HCT116 (cell line): ENCODE data around the gene GPC5. TPM values are rescaled to one million over a fixed set of nuclear protein-coding genes. Genes with fewer than 3 reads are reported as not detected.
"Not testable (repeated sequence)": the region's sequence is repeated elsewhere in the genome, so short reads cannot be mapped to it uniquely, and the experiment has no call there.

ENCODE experiments used
- ATAC-seq: fragments of 200-7000 bp; cut with Tn5 transposase; 2 replicates; pipeline ENCODE4 v1.9.1; 2020; ENCODE audit warnings: mild to moderate bottlenecking, moderate library complexity
- BruUV-seq: library from RNA; stranded (reverse); fragments of 400-500 nt; replicated peaks from 2 replicates; lab custom pipeline; 2021; lab: Mats Ljungman, UMichigan
- CTCF ChIA-PET: fragments of 300-600 bp; sonication (Branson Sonifier 250); formaldehyde crosslinking; loops from one replicate; lab custom pipeline; 2021; ENCODE audit warnings: antibody characterized with exemption; lab: Charles Lee
- POLR2A ChIA-PET: fragments of 300-600, 350-600 bp; sonication (Branson Sonifier 250); formaldehyde crosslinking; loops from one replicate; lab custom pipeline; 2021; ENCODE audit warnings: antibody characterized with exemption; lab: Charles Lee
- RAD21 ChIA-PET, 2 experiments: fragments of 300-600 bp; sonication (Branson Sonifier 250); formaldehyde crosslinking; loops; one replicate each; lab custom pipeline; 2023; ENCODE audit warnings: low total read pairs in 2 of 2; ENCODE audit not compliant: uncharacterized antibody in 2 of 2, unreplicated experiment in 2 of 2, low non-redundant PET in 1 of 2; lab: Charles Lee
- DNase-seq: peaks from one replicate; pipeline ENCODE4 v3.0.0-alpha.2; 2010; ENCODE audit warnings: low read depth, low spot score
- H2AFZ ChIP-seq: fragments of 200-600 bp; shearing (Covaris generic), sonication (generic); 2 replicates; pipeline ENCODE4 v1.6.1; 2017; ENCODE audit warnings: low read depth, mixed run types, mixed read lengths, antibody characterized with exemption, low read length; ENCODE audit not compliant: poor library complexity, severe bottlenecking
- H3K27ac ChIP-seq: 2 replicates; pipeline ENCODE4 v1.5.1; 2012; ENCODE audit warnings: low read depth, low read length
- H3K27me3 ChIP-seq: fragments of 200-600 bp; sonication (generic); 2 replicates; pipeline ENCODE4 v1.6.1; 2016; ENCODE audit warnings: mixed run types, low read length, mixed read lengths; ENCODE audit not compliant: insufficient read depth
- H3K36me3 ChIP-seq, 2 experiments: fragments of 200-500 bp in 1 of 2; fragments of 200-600 bp in 1 of 2; sonication (Bioruptor generic) in 1 of 2; sonication (generic) in 1 of 2; 2 replicates each; pipeline versions ENCODE4 v1.5.1 to v1.6.1; 2014 to 2016; ENCODE audit warnings: low read length in 2 of 2, inconsistent platforms in 1 of 2, mixed read lengths in 1 of 2, mixed run types in 1 of 2; ENCODE audit not compliant: insufficient read depth in 2 of 2, control insufficient read depth in 1 of 2
- H3K4me1 ChIP-seq, 2 experiments: fragments of 200-600 bp in 1 of 2; sonication (generic) in 1 of 2; 2 replicates each; pipeline versions ENCODE4 v1.5.1 to v1.6.1; 2012 to 2017; ENCODE audit warnings: low read length in 2 of 2, inconsistent platforms in 1 of 2, mild to moderate bottlenecking in 1 of 2, mixed read lengths in 1 of 2, mixed run types in 1 of 2, moderate library complexity in 1 of 2; ENCODE audit not compliant: insufficient read depth in 2 of 2, control insufficient read depth in 1 of 2
- H3K4me2 ChIP-seq: fragments of 200-600 bp; sonication (generic); 2 replicates; pipeline ENCODE4 v1.6.1; 2017; ENCODE audit warnings: mixed run types, low read length, mixed read lengths
- H3K4me3 ChIP-seq, 2 experiments: fragments of 200-600 bp in 1 of 2; sonication (generic) in 1 of 2; replicated peaks in 1 of 2; 2 replicates each; pipeline ENCODE4 v1.5.1; 2011 to 2016; ENCODE audit warnings: low read length in 2 of 2, control low read depth in 1 of 2, low read depth in 1 of 2, mild to moderate bottlenecking in 1 of 2, mixed read lengths in 1 of 2, mixed run types in 1 of 2
- H3K79me2 ChIP-seq: fragments of 200-600 bp; sonication (generic); 2 replicates; pipeline ENCODE4 v1.6.1; 2017; ENCODE audit warnings: mild to moderate bottlenecking, mixed run types, low read length, moderate library complexity, mixed read lengths; ENCODE audit not compliant: insufficient read depth
- H3K9ac ChIP-seq: fragments of 200-600 bp; sonication (generic); 2 replicates; pipeline ENCODE4 v1.6.1; 2016; ENCODE audit warnings: low read length, mixed read lengths
- H3K9me2 ChIP-seq: fragments of 200-600 bp; sonication (generic), shearing (Covaris generic); 2 replicates; pipeline ENCODE4 v1.6.1; 2017; ENCODE audit warnings: mixed run types, mild to moderate bottlenecking, moderate library complexity; ENCODE audit not compliant: insufficient read depth
- H3K9me3 ChIP-seq, 2 experiments: fragments of 200-500 bp in 1 of 2; fragments of 200-600 bp in 1 of 2; sonication (Bioruptor generic) in 1 of 2; sonication (generic) in 1 of 2; 2 replicates each; pipeline ENCODE4 v1.6.1; 2014 to 2017; ENCODE audit warnings: low read length in 2 of 2, mixed read lengths in 2 of 2, inconsistent platforms in 1 of 2, low read depth in 1 of 2, mild to moderate bottlenecking in 1 of 2, mixed run types in 1 of 2, moderate library complexity in 1 of 2; ENCODE audit not compliant: control insufficient read depth in 1 of 2, insufficient read depth in 1 of 2
- H4K20me1 ChIP-seq: fragments of 200-600 bp; sonication (generic), shearing (Covaris generic); 2 replicates; pipeline ENCODE4 v1.6.1; 2017; ENCODE audit warnings: mixed run types, mild to moderate bottlenecking, moderate library complexity; ENCODE audit not compliant: insufficient read depth
- EZH2 ChIP-seq: fragments of 200-600 bp; sonication (generic); IDR thresholded peaks from 2 replicates; pipeline ENCODE4 v1.6.1; 2017; ENCODE audit warnings: antibody characterized with exemption, mixed run types
- FOSL1 ChIP-seq: IDR thresholded peaks from 2 replicates; pipeline ENCODE4 v1.6.1; 2012; ENCODE audit warnings: low read depth
- JUND ChIP-seq: IDR thresholded peaks from 2 replicates; pipeline ENCODE4 v1.6.1; 2012
- RAD21 ChIP-seq: IDR thresholded peaks from 2 replicates; pipeline ENCODE4 v1.6.1; 2012; ENCODE audit warnings: low read depth, mild to moderate bottlenecking
- SIN3A ChIP-seq: IDR thresholded peaks from 2 replicates; pipeline ENCODE4 v1.6.1; 2012; ENCODE audit warnings: low read depth
- SRF ChIP-seq: IDR thresholded peaks from 2 replicates; pipeline ENCODE4 v1.6.1; 2012; ENCODE audit warnings: low read depth
- ZFX ChIP-seq: fragments of 450-650 bp; IDR thresholded peaks from 2 replicates; pipeline ENCODE4 v1.6.1; 2017
- intact Hi-C: fragments of 100-400 bp; cut with micrococcal nuclease; formaldehyde crosslinking; loops from 2 replicates; pipeline ENCODE4 v1.10.0; 2022
- total RNA-seq: library from RNA; stranded (reverse); gene quantifications from one replicate; pipeline ENCODE4 v1.2.1, GENCODE V29; 2021; ENCODE audit not compliant: unreplicated experiment
- TF ChIP-seq, protein P1 (sequence below), 3 experiments: fragments of 200-600 bp in 1 of 3; sonication (generic) in 1 of 3; IDR thresholded peaks in 2 of 3; conservative IDR thresholded peaks in 1 of 3; 2 replicates each; pipeline ENCODE4 v1.5.1; 2012 to 2017; ENCODE audit warnings: low read depth in 2 of 3, low read length in 2 of 3, antibody characterized with exemption in 1 of 3, borderline replicate concordance in 1 of 3, control low read depth in 1 of 3, mild to moderate bottlenecking in 1 of 3, mixed read lengths in 1 of 3, mixed run types in 1 of 3, moderate library complexity in 1 of 3; ENCODE audit not compliant: insufficient read depth in 1 of 3
- TF ChIP-seq, protein P2 (sequence below): IDR thresholded peaks from 2 replicates; pipeline ENCODE4 v1.6.1; 2012

GPC5 gene
- total RNA-seq, 1 experiment from 2014 or later: not detected

GRCh38 chr13:91778123-91778522, 379.7 kb downstream of the GPC5 start:
- DNase-seq: no peak
- TF ChIP-seq, protein P1, sequence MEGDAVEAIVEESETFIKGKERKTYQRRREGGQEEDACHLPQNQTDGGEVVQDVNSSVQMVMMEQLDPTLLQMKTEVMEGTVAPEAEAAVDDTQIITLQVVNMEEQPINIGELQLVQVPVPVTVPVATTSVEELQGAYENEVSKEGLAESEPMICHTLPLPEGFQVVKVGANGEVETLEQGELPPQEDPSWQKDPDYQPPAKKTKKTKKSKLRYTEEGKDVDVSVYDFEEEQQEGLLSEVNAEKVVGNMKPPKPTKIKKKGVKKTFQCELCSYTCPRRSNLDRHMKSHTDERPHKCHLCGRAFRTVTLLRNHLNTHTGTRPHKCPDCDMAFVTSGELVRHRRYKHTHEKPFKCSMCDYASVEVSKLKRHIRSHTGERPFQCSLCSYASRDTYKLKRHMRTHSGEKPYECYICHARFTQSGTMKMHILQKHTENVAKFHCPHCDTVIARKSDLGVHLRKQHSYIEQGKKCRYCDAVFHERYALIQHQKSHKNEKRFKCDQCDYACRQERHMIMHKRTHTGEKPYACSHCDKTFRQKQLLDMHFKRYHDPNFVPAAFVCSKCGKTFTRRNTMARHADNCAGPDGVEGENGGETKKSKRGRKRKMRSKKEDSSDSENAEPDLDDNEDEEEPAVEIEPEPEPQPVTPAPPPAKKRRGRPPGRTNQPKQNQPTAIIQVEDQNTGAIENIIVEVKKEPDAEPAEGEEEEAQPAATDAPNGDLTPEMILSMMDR (IDR thresholded peaks at IDR 0.05 in 2 of 3, conservative IDR thresholded peaks at IDR 0.05 in 1 of 3; ENCODE audit: borderline replicate concordance in 1 of 3, insufficient read depth in 1 of 3, low read depth in 2 of 3, low read length in 2 of 3): no peak
- TF ChIP-seq EZH2: no peak
- TF ChIP-seq FOSL1: no peak
- TF ChIP-seq ZFX: no peak
- TF ChIP-seq SIN3A: no peak
- no peak for TF ChIP-seq JUND
- TF ChIP-seq SRF: no peak
- TF ChIP-seq RAD21: no peak
- TF ChIP-seq, protein P2, sequence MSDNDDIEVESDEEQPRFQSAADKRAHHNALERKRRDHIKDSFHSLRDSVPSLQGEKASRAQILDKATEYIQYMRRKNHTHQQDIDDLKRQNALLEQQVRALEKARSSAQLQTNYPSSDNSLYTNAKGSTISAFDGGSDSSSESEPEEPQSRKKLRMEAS: no peak
- Histone ChIP-seq H3K9ac (no peak overlapping the region), H3K27ac (no peak overlapping the region), H3K9me2 (no peaks in the 10 kb centered on the region), H3K4me3 (no peak overlapping the region), H3K4me2 (no peak overlapping the region), H3K36me3 (no peaks in the 10 kb centered on the region), H3K79me2 (no peaks in the 10 kb centered on the region), H3K4me1 (no peaks in the 10 kb centered on the region), H2AFZ (no peak overlapping the region), H3K9me3 (peaks cover 0 to 25% of the 10 kb centered on the region in 2 experiments; a peak in 2 of 4 replicates), H3K27me3 (no peaks in the 10 kb centered on the region), H4K20me1 (no peaks in the 10 kb centered on the region)
- intact Hi-C loops: no loop called here
- RAD21 ChIA-PET: no interaction called here
- no peak for ATAC-seq
- CTCF ChIA-PET: no interaction called here
- POLR2A ChIA-PET: no interaction called here
- no TSS peak for BruUV-seq

GRCh38 chr13:91781982-91782691, 383.7 kb downstream of the GPC5 start:
- H3K4me2 ChIP-seq, H3K9me2 ChIP-seq, H2AFZ ChIP-seq, BruUV-seq, H3K4me1 ChIP-seq, H3K27ac ChIP-seq, ATAC-seq, H3K79me2 ChIP-seq, H3K27me3 ChIP-seq, DNase-seq, H4K20me1 ChIP-seq, H3K9me3 ChIP-seq, intact Hi-C loops, POLR2A ChIA-PET, H3K4me3 ChIP-seq, RAD21 ChIA-PET, H3K36me3 ChIP-seq, H3K9ac ChIP-seq: not testable (repeated sequence)
- CTCF ChIA-PET: interaction anchor here (1.2 kb wide), 1 partner anchor 401 kb away, joined by 5 read pairs; no protein-coding TSS in a partner anchor
